Ishikawa (cell line): Measurements from ENCODE around the gene ELAVL3.

Experiments
- CEBPB ChIP-seq: IDR thresholded peaks from 2 replicates; pipeline ENCODE4 v1.6.1; 2012
- CREB1 ChIP-seq: IDR thresholded peaks from 2 replicates; pipeline ENCODE4 v1.6.1; 2012; ENCODE audit warnings: low read depth
- EGR1 ChIP-seq: IDR thresholded peaks from 2 replicates; pipeline ENCODE4 v1.6.1; 2012
- EP300 ChIP-seq: IDR thresholded peaks from 2 replicates; pipeline ENCODE4 v1.6.1; 2012; ENCODE audit warnings: borderline replicate concordance
- FOXM1 ChIP-seq: IDR thresholded peaks from 2 replicates; pipeline ENCODE4 v1.6.1; 2012; ENCODE audit warnings: low read depth, borderline replicate concordance
- MAX ChIP-seq: IDR thresholded peaks from 2 replicates; pipeline ENCODE4 v1.6.1; 2012
- NFIC ChIP-seq: IDR thresholded peaks from 2 replicates; pipeline ENCODE4 v1.6.1; 2012
- RAD21 ChIP-seq: IDR thresholded peaks from 2 replicates; pipeline ENCODE4 v1.6.1; 2012; ENCODE audit warnings: low read depth
- REST ChIP-seq: IDR thresholded peaks from 2 replicates; pipeline ENCODE4 v1.6.1; 2012; ENCODE audit warnings: low read depth, mild to moderate bottlenecking
- TAF1 ChIP-seq: IDR thresholded peaks from 2 replicates; pipeline ENCODE4 v1.6.1; 2012; ENCODE audit warnings: low read depth, mild to moderate bottlenecking
- TCF12 ChIP-seq: IDR thresholded peaks from 2 replicates; pipeline ENCODE4 v1.6.1; 2012; ENCODE audit warnings: low read depth
- TEAD4 ChIP-seq: IDR thresholded peaks from 2 replicates; pipeline ENCODE4 v1.6.1; 2012
- USF1 ChIP-seq: IDR thresholded peaks from 2 replicates; pipeline ENCODE4 v1.6.1; 2012
- YY1 ChIP-seq: IDR thresholded peaks from 2 replicates; pipeline ENCODE4 v1.6.1; 2012; ENCODE audit warnings: low read depth
- ZBTB7A ChIP-seq: IDR thresholded peaks from 2 replicates; pipeline ENCODE4 v1.6.1; 2012; ENCODE audit warnings: low read depth

The ELAVL3 gene

GRCh38 chr19:11513946-11514345, 33.1 kb upstream of the ELAVL3 start:
- TF ChIP-seq CEBPB = no peak
- no peak for TF ChIP-seq RAD21
- TF ChIP-seq FOXM1 = no peak
- no peak for TF ChIP-seq CREB1
- no peak for TF ChIP-seq REST
- no peak for TF ChIP-seq TEAD4
- no peak for TF ChIP-seq TAF1
- TF ChIP-seq YY1 = no peak
- TF ChIP-seq MAX = no peak
- no peak for TF ChIP-seq ZBTB7A
- TF ChIP-seq USF1 = no peak
- no peak for TF ChIP-seq EGR1
- TF ChIP-seq NFIC = no peak
- no peak for TF ChIP-seq EP300
- TF ChIP-seq TCF12 = no peak

- TF ChIP-seq CEBPB = no peak
- no peak for TF ChIP-seq RAD21
- no peak for TF ChIP-seq TEAD4
- no peak for TF ChIP-seq REST
- no peak for TF ChIP-seq USF1
- no peak for TF ChIP-seq CREB1
- no peak for TF ChIP-seq TCF12
- no peak for TF ChIP-seq MAX
- TF ChIP-seq NFIC = no peak
Observed at GRCh38 chr19:11510444-11510843, 29.6 kb upstream of the ELAVL3 start.

GRCh38 chr19:11507370-11508078, 26.7 kb upstream of the ELAVL3 start:
- TF ChIP-seq TEAD4 (no peak), EP300 (no peak), RAD21 (no peak)

GRCh38 chr19:11506967-11507366, 26.1 kb upstream of the ELAVL3 start:
- TF ChIP-seq ZBTB7A (no peak), USF1 (no peak), RAD21 (no peak), CEBPB (no peak), TAF1 (no peak), MAX (no peak), EP300 (no peak), YY1 (no peak), REST (no peak), TEAD4 (no peak), FOXM1 (no peak), CREB1 (no peak), EGR1 (no peak), NFIC (no peak), TCF12 (no peak)
